GM18909 (cell line): ENCODE results near the gene RNF144A.

Source experiments
- ATAC-seq: cut with Tn5 transposase; IDR thresholded peaks from one replicate; pipeline ENCODE4 v1.9.1; 2021; ENCODE audit warnings: mild to moderate bottlenecking; ENCODE audit not compliant: unreplicated experiment, poor library complexity

RNF144A gene

GRCh38 chr2:6945087-6945813, 28.0 kb downstream of the RNF144A start:
- ATAC-seq: peak; percentile 94

GRCh38 chr2:6945821-6946220, 28.6 kb downstream of the RNF144A start:
- ATAC-seq: no peak

- ATAC-seq: no peak
These were observed 29.5 kb downstream of the RNF144A start for GRCh38 chr2:6946722-6947121.

- no peak for ATAC-seq
These were observed 30.9 kb downstream of the RNF144A start for GRCh38 chr2:6947929-6948676.

GRCh38 chr2:6948677-6949351, 31.6 kb downstream of the RNF144A start:
- ATAC-seq: no peak

- ATAC-seq: no peak
These were observed 33.8 kb downstream of the RNF144A start for GRCh38 chr2:6951046-6951445.

- no peak for ATAC-seq
These were observed 34.9 kb downstream of the RNF144A start for GRCh38 chr2:6952101-6952500.

- no peak for ATAC-seq
These were observed 37.4 kb downstream of the RNF144A start for GRCh38 chr2:6954586-6954985.

- ATAC-seq: no peak
These were observed 38.4 kb downstream of the RNF144A start for GRCh38 chr2:6955511-6956136.

GRCh38 chr2:6956566-6956965, 39.4 kb downstream of the RNF144A start:
- ATAC-seq: no peak

- no peak for ATAC-seq
These were observed 40.0 kb downstream of the RNF144A start for GRCh38 chr2:6957031-6957714.

GRCh38 chr2:6957910-6958615, 40.9 kb downstream of the RNF144A start:
- ATAC-seq: no peak

- ATAC-seq: no peak
These were observed 41.5 kb downstream of the RNF144A start for GRCh38 chr2:6958616-6959235.

GRCh38 chr2:6959751-6960150, 42.5 kb downstream of the RNF144A start:
- no peak for ATAC-seq

- no peak for ATAC-seq
These were observed 43.4 kb downstream of the RNF144A start for GRCh38 chr2:6960659-6961058.

- no peak for ATAC-seq
These were observed 46.5 kb downstream of the RNF144A start for GRCh38 chr2:6963727-6964126.

GRCh38 chr2:6965071-6965795, 48.0 kb downstream of the RNF144A start:
- ATAC-seq: no peak

- no peak for ATAC-seq
These were observed 49.3 kb downstream of the RNF144A start for GRCh38 chr2:6966446-6966940.
